D721Med (cell line): ENCODE results near the gene ATP6V1B1.
A peak's percentile ranks its signal among the peaks of the same experiment; 100 is the strongest.

Experiments used
- DNase-seq: peaks from one replicate; pipeline ENCODE4 v3.0.0; 2011; ENCODE audit warnings: low spot score; ENCODE audit not compliant: insufficient read length
- FAIRE-seq: peaks from 2 replicates; lab custom pipeline; 2011; peaks lifted over from hg19 to GRCh38; lab: Jason Lieb, UNC
- TF ChIP-seq, protein P1 (sequence below): IDR thresholded peaks from 2 replicates; pipeline ENCODE4 v1.5.1; 2012; ENCODE audit warnings: mild to moderate bottlenecking, control low read depth; ENCODE audit not compliant: insufficient read depth; ENCODE audit errors: missing control alignments

ATP6V1B1 gene

DNA sequence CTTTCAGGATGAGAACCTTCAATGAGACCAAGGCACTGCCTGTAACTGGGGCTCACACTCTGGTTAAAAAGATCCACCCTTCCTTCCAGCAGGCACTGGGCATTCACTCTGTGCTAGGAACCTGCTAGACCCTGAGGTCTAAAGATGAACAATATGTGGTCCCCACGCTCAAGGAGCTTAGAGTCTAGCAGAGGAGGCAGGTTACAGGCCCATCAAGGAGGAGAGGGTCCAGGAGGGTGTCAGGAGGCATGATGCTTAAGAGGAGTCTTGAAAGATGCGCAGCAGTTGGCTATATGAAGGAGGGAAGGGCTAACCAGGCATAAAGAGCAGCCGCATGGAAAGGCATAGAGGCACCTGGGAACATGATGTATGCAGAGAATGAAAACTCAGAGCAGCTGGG, 47.3 kb downstream of the ATP6V1B1 start:
- DNase-seq (no peak), FAIRE-seq (no peak)
- TF ChIP-seq, protein P1, sequence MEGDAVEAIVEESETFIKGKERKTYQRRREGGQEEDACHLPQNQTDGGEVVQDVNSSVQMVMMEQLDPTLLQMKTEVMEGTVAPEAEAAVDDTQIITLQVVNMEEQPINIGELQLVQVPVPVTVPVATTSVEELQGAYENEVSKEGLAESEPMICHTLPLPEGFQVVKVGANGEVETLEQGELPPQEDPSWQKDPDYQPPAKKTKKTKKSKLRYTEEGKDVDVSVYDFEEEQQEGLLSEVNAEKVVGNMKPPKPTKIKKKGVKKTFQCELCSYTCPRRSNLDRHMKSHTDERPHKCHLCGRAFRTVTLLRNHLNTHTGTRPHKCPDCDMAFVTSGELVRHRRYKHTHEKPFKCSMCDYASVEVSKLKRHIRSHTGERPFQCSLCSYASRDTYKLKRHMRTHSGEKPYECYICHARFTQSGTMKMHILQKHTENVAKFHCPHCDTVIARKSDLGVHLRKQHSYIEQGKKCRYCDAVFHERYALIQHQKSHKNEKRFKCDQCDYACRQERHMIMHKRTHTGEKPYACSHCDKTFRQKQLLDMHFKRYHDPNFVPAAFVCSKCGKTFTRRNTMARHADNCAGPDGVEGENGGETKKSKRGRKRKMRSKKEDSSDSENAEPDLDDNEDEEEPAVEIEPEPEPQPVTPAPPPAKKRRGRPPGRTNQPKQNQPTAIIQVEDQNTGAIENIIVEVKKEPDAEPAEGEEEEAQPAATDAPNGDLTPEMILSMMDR: no peak

DNA sequence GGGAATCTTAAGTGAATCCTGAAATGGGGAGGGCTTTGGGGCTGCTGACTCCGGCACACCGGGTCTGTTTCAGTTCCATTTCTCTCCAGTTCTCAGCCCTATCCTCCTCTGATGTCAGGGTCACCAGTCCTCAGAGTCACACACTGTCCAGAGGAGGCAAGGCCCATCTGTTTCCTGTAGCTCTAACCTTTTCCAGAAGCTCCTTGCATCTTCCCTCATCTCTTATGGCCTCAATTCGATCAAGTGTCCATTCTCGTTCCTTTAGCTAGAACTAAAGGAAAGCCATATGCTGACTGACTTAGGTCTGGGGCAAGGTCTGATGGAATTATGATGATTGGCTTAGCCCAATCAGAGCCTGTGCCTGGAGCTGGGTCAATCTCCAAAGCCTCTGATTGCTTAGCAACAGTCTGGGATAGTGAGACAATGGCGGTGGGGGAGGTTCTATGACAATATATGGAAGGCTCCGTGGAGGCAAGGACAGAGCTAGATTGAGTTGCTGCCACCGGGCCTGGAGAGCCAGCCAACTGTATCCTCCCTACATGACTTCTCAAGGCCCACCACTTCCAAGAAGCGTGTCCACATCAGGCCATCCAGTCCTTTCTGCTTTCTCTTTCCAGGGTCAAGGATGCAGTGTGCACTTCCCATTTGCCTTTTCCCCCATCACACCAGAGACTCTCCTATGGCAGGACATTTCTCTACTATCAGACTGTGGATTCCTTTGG, 48.0 kb downstream of the ATP6V1B1 start:
- peak; percentile 37 for DNase-seq
- FAIRE-seq: no peak
- TF ChIP-seq, protein P1: no peak

DNA sequence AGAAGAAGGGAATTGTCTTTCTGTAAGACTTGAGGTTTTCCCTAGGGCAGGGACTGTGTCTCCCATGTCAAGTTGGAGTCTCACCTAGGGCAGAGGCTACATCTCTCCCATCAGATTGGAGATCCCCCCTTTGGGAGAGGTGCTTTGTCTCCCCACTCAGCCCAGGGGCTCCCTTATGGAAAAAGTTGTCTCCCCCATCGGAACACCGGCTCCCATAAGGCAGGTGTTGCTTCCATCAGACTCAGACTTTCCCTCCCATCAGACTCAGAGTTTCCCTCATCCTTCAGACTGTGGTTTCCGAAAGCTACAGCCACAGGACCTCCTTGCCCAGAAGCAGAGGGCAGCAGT, 48.5 kb downstream of the ATP6V1B1 start:
- TF ChIP-seq, protein P1: no peak
- DNase-seq: no peak
- FAIRE-seq: no peak

DNA sequence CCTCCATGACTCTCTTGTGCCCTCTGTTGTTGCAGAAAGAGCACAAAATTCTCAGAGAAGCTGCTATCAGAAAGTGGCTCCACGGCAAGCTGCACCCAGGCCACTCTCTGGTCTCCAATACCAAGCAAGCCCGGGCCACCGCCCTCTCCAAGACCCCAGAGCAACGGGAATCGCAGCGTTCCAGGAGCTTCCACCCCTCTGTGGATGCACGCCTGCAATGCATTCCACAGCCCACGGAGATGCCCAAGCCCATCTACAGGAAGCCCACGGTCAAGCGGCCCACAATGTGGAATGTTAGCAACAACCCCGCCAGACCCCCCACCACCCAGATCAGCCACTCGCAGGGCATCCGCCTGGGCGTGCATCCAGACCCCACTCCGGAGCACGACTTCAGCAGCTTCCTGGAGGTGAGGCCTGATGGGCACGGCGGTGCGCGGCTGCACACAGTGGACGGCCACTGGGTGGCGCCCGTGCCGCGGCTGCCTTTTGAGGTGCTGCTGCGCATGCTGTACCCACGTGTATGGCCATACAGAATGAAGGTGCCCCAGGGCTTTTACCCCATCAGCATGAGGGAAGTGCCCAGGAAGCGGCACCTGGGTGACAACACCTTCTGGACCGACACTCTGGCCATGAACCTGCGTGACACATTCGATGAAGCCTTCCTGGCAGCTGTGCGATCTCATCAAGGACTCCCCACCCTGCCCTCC, 49.0 kb downstream of the ATP6V1B1 start:
- DNase-seq: no peak
- no peak for FAIRE-seq
- TF ChIP-seq, protein P1: peak; percentile 51

DNA sequence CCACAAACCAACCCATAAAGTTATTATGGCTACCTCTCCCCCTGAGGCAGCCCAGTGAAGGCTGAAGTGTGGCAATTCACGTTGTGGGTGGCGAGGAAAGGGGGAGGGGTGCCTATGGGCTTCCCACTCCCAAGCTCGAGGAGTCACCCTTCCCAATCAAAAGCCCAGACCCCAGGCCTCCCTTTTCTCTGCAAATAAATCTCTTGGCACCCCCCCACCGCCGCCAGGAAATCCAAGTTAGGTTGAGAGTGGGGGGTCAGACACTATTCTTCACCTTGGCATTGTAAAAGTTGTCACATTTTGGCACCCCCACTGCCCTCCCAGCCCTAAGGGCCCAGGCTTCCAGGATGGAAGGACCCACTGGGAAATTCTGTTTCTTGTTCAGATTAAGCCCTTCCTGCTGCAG, 49.6 kb downstream of the ATP6V1B1 start:
- no peak for DNase-seq
- TF ChIP-seq, protein P1: no peak
- FAIRE-seq: no peak

DNA sequence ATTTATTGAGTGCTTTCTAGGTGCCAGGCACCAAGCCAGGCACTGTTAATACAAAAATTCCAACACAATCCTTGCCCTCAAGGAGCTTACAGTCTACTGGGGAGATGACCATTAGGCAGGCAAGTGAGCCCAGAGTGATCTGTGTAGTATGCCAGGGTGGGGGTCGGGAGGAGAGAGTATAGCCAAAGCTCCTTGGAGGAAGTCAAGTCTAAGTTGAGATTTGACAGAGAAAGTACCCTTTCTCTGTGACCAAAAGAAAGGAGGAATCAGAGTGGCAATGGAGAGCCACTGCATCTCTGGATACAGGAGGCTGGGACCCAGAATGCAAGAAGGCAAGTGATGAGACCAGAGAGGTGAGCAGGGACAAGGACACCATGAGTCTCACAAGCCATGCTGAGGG, 50.3 kb downstream of the ATP6V1B1 start:
- DNase-seq (no peak), FAIRE-seq (no peak)
- TF ChIP-seq, protein P1: no peak
